Measurements from ENCODE around the gene CDH16.

DNA sequence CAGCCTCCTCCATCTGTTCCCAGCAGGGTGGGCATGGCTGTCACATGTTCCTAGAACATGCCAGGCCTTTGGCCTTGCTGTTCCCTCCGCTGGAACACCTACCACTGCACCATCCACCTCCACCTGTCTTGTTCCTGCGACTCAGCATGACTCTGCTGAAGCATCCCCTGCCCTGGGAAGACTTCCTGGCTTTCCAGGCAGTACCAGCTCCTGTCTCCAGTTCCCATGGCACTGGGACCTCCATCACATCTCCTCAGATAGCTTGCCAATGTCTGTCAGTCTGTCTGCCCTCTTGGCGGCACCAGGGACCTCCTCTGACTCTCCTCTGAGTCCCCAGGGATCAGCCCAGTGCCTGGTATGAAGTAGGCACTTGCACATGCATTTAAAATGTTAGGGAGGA, 22.7 kb downstream of the CDH16 start:
- no peak for TF ChIP-seq POLR2AphosphoS5 (IDR thresholded peaks at IDR 0.05; ENCODE audit: low read depth)
- TF ChIP-seq, protein P1, sequence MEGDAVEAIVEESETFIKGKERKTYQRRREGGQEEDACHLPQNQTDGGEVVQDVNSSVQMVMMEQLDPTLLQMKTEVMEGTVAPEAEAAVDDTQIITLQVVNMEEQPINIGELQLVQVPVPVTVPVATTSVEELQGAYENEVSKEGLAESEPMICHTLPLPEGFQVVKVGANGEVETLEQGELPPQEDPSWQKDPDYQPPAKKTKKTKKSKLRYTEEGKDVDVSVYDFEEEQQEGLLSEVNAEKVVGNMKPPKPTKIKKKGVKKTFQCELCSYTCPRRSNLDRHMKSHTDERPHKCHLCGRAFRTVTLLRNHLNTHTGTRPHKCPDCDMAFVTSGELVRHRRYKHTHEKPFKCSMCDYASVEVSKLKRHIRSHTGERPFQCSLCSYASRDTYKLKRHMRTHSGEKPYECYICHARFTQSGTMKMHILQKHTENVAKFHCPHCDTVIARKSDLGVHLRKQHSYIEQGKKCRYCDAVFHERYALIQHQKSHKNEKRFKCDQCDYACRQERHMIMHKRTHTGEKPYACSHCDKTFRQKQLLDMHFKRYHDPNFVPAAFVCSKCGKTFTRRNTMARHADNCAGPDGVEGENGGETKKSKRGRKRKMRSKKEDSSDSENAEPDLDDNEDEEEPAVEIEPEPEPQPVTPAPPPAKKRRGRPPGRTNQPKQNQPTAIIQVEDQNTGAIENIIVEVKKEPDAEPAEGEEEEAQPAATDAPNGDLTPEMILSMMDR (IDR thresholded peaks at IDR 0.05; ENCODE audit: insufficient read depth, low read length), result no peak

Measured in HL-60 (cell line).